ENCODE measurements around the gene HECTD4.

HECTD4 gene

DNA sequence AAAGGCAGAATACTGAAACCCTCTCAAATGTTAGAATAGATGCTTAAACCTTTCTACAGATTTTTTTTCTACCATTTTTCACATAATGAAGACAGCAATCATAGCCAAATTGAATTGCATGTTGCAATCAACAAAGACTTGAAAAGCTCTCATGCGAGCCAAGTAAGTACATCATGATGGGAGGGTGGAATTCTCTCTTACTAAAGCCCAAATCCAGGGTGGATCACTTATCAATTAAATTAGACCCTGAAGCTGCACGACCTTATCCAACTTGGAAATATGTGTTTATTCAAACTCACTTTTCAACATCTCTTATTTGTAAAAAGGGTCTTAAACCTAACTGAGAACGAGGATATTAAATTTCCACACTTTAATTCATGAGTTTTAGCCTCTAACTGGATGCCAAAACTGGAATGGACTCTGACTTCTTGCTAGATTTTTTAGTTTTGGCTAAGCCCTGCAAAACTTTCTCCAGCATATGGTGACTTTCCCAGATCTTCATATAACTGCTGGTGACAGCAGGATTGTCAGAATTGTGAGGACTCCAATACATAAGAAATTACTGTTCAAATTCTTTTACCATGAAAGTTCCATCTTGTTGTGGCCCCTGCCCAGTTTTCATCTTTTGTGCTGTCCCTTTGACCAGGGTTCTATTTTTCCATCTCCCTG lies 53.6 kb downstream of the HECTD4 start:
- Histone ChIP-seq H3K9me2 (ENCODE audit: low read depth, low read length) (no peaks in the 10 kb centered on the region), H2AFZ (ENCODE audit: low read length) (no peak overlapping the region), H4K20me1 (ENCODE audit: insufficient read depth, low read length) (no peaks in the 10 kb centered on the region), H3K9me3 (ENCODE audit: low read length) (no peaks in the 10 kb centered on the region), H3K79me2 (ENCODE audit: insufficient read depth, low read length) (peaks cover 34% of the 10 kb centered on the region), H3K4me1 (ENCODE audit: insufficient read depth, low read length, severe bottlenecking) (no peaks in the 10 kb centered on the region), H3K4me3 (ENCODE audit: low read depth, low read length, poor library complexity, severe bottlenecking) (no peak overlapping the region), H3K4me2 (ENCODE audit: low read length) (no peak overlapping the region), H3K27me3 (ENCODE audit: insufficient read depth, low read length) (no peaks in the 10 kb centered on the region), H3K9ac (ENCODE audit: low read length) (no peak overlapping the region), H3F3A (ENCODE audit: insufficient read depth, low read length) (no peaks in the 10 kb centered on the region), H3K36me3 (ENCODE audit: insufficient read depth, low read length) (no peaks in the 10 kb centered on the region), H3K27ac (ENCODE audit: low read depth, low read length, poor library complexity, severe bottlenecking) (no peak overlapping the region)
- TF ChIP-seq, protein P1, sequence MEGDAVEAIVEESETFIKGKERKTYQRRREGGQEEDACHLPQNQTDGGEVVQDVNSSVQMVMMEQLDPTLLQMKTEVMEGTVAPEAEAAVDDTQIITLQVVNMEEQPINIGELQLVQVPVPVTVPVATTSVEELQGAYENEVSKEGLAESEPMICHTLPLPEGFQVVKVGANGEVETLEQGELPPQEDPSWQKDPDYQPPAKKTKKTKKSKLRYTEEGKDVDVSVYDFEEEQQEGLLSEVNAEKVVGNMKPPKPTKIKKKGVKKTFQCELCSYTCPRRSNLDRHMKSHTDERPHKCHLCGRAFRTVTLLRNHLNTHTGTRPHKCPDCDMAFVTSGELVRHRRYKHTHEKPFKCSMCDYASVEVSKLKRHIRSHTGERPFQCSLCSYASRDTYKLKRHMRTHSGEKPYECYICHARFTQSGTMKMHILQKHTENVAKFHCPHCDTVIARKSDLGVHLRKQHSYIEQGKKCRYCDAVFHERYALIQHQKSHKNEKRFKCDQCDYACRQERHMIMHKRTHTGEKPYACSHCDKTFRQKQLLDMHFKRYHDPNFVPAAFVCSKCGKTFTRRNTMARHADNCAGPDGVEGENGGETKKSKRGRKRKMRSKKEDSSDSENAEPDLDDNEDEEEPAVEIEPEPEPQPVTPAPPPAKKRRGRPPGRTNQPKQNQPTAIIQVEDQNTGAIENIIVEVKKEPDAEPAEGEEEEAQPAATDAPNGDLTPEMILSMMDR (IDR thresholded peaks at IDR 0.05; ENCODE audit: low read length): no peak
- no peak for TF ChIP-seq EZH2 (IDR thresholded peaks at IDR 0.05; ENCODE audit: borderline replicate concordance, low read length)

DNA sequence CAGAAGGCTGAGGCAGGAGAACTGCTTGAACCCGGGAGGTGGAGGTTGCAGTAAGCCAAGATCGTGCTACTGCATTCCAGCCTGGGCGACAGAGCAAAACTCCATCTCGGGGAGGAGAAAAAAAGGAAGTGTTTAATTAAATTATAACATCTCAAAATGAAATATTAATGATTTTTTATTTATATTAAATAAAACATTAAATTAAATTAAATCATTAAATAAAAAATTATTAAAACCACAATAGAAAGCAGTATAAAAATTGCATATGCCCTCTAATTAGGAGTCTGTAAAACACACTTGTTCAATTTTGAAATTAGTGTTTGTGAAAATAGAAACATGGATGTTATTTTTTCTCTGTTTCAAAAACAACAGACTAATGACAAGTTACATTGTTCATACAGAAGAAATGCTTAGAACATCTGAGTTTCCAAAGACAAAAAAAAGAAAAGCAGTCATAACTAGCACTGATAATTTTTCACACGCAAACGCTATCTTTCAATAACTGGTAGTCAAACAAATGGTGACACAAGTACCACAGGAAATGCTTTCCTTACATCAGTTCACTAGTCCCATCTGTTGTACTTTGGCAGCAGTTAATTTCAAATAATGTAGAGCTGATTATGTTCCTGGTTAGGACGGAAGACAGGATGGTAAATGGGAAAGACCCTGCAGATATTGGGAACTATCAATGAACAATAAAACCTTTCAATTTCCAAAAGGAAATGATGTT lies 54.9 kb downstream of the HECTD4 start:
- H2AFZ ChIP-seq (ENCODE audit: low read length): no peak overlapping the region
- no peak overlapping the region for H3K4me2 ChIP-seq (ENCODE audit: low read length)
- H3K4me3 ChIP-seq (ENCODE audit: low read depth, low read length, poor library complexity, severe bottlenecking): no peak overlapping the region
- H3K79me2 ChIP-seq (ENCODE audit: insufficient read depth, low read length): peaks cover 35% of the 10 kb centered on the region
- no peaks in the 10 kb centered on the region for H3K27me3 ChIP-seq (ENCODE audit: insufficient read depth, low read length)
- H3K9ac ChIP-seq (ENCODE audit: low read length): no peak overlapping the region
- H3K27ac ChIP-seq (ENCODE audit: low read depth, low read length, poor library complexity, severe bottlenecking): no peak overlapping the region
- no peaks in the 10 kb centered on the region for H3K4me1 ChIP-seq (ENCODE audit: insufficient read depth, low read length, severe bottlenecking)
- H3K36me3 ChIP-seq (ENCODE audit: insufficient read depth, low read length): no peaks in the 10 kb centered on the region
- no peaks in the 10 kb centered on the region for H4K20me1 ChIP-seq (ENCODE audit: insufficient read depth, low read length)
- H3K9me3 ChIP-seq (ENCODE audit: low read length): no peaks in the 10 kb centered on the region
- H3K9me2 ChIP-seq (ENCODE audit: low read depth, low read length): no peaks in the 10 kb centered on the region
- TF ChIP-seq, protein P1 (IDR thresholded peaks at IDR 0.05; ENCODE audit: low read length): no peak
- no peak for TF ChIP-seq EZH2 (IDR thresholded peaks at IDR 0.05; ENCODE audit: borderline replicate concordance, low read length)
- no peaks in the 10 kb centered on the region for H3F3A ChIP-seq (ENCODE audit: insufficient read depth, low read length)

DNA sequence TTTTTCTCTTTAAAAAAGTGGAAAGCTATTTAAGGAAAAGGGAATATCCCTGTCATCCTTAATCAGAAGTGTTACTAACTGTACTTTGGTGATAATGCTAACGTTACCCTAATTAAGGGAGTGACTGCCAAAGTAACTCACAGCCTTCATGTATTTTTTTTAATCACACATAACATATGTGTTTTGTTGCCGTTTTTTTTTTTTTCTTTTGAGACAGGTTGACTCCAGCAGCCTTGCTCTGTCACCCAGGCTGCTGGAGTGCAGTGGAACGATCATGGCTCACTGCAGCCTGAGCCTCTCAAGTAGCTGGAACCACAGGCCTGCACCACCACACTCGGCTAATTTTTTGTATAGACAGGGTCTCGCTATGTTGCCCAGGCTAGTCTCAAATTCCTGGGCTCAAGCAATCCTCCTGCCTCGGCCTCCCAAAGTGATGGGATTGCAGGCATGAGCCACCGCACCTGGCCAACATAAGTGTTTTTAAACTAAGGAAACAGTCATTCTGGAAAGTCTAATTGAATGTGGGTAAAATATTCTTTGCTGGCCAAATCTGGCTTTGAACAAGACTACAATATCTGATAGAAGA lies 56.5 kb downstream of the HECTD4 start:
- peaks cover 29% of the 10 kb centered on the region for H3K79me2 ChIP-seq (ENCODE audit: insufficient read depth, low read length)
- no peak overlapping the region for H3K4me2 ChIP-seq (ENCODE audit: low read length)
- H3K27ac ChIP-seq (ENCODE audit: low read depth, low read length, poor library complexity, severe bottlenecking): no peak overlapping the region
- no peaks in the 10 kb centered on the region for H3K9me2 ChIP-seq (ENCODE audit: low read depth, low read length)
- no peaks in the 10 kb centered on the region for H3K4me1 ChIP-seq (ENCODE audit: insufficient read depth, low read length, severe bottlenecking)
- no peaks in the 10 kb centered on the region for H3K9me3 ChIP-seq (ENCODE audit: low read length)
- no peaks in the 10 kb centered on the region for H4K20me1 ChIP-seq (ENCODE audit: insufficient read depth, low read length)
- TF ChIP-seq EZH2 (IDR thresholded peaks at IDR 0.05; ENCODE audit: borderline replicate concordance, low read length): no peak
- TF ChIP-seq, protein P1 (IDR thresholded peaks at IDR 0.05; ENCODE audit: low read length): no peak
- no peaks in the 10 kb centered on the region for H3K36me3 ChIP-seq (ENCODE audit: insufficient read depth, low read length)
- no peak overlapping the region for H3K9ac ChIP-seq (ENCODE audit: low read length)
- no peak overlapping the region for H2AFZ ChIP-seq (ENCODE audit: low read length)
- H3K27me3 ChIP-seq (ENCODE audit: insufficient read depth, low read length): no peaks in the 10 kb centered on the region
- no peaks in the 10 kb centered on the region for H3F3A ChIP-seq (ENCODE audit: insufficient read depth, low read length)
- no peak overlapping the region for H3K4me3 ChIP-seq (ENCODE audit: low read depth, low read length, poor library complexity, severe bottlenecking)
